NB4 (cell line): ENCODE measurements around the gene NSUN3.

Source experiments
- CTCF ChIP-seq: IDR thresholded peaks from one replicate; pipeline ENCODE4 v1.5.1; 2012; ENCODE audit warnings: low read depth, low read length
- MYC ChIP-seq: IDR thresholded peaks from 2 replicates; pipeline ENCODE4 v1.6.1; 2011; ENCODE audit warnings: low read depth, low read length
- POLR2A ChIP-seq: IDR thresholded peaks from 2 replicates; pipeline ENCODE4 v1.6.1; 2011; ENCODE audit warnings: mild to moderate bottlenecking; ENCODE audit not compliant: insufficient read length; ENCODE audit errors: extremely low read depth
- TF ChIP-seq, protein P1 (sequence below): IDR thresholded peaks from 2 replicates; pipeline ENCODE4 v1.6.1; 2011; ENCODE audit warnings: low read depth, low read length

DNA sequence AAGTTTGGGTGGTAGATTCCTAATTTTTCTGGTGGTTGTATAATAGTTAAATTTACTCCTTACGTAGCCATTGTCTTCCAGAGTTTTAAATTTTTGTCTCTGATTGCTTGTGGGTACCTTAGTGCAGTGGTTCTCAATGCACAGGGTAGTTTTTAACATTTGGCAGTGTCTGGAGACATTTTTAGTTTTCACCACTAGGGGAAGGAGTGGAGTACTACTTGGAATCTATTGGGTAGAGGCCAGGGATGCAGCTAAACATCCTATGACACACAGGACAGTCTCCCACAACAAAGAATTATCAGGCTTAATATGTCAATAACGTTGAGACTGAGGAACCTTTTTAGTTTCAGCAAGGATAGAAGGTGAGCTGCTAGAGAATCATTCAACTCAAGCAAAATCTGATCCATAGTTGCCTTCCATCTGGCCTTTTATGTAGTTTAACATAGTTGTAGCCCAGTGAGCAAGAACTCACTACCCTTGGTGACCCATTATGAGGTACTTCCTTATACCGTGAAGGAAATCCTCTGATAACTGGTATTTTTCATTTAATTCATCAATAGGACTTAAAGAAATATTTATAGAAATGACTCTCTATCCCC lies 25.9 kb upstream of the NSUN3 start:
- peak; percentile 51 for TF ChIP-seq CTCF
- no peak for TF ChIP-seq POLR2A
- TF ChIP-seq, protein P1, sequence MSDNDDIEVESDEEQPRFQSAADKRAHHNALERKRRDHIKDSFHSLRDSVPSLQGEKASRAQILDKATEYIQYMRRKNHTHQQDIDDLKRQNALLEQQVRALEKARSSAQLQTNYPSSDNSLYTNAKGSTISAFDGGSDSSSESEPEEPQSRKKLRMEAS = no peak
- no peak for TF ChIP-seq MYC
